HG02759 (cell line): ENCODE measurements around the gene SLC49A3.
"Not testable (repeated sequence)": the region's sequence is repeated elsewhere in the genome, so short reads cannot be mapped to it uniquely, and the experiment has no call there.

ENCODE experiments used
- ATAC-seq: cut with Tn5 transposase; IDR thresholded peaks from one replicate; pipeline ENCODE4 v1.9.1; 2021; ENCODE audit warnings: mild to moderate bottlenecking, moderate library complexity; ENCODE audit not compliant: unreplicated experiment

The SLC49A3 gene

GRCh38 chr4:681736-682451 is 7.1 kb downstream of the SLC49A3 start:
- ATAC-seq: no peak

- ATAC-seq: no peak
Observed at GRCh38 chr4:680928-681645, 7.9 kb downstream of the SLC49A3 start.

- no peak for ATAC-seq
Observed at GRCh38 chr4:680551-680927, 8.4 kb downstream of the SLC49A3 start.

- no peak for ATAC-seq
Observed at GRCh38 chr4:680091-680490, 8.9 kb downstream of the SLC49A3 start.

- no peak for ATAC-seq
Observed at GRCh38 chr4:679629-680028, 9.3 kb downstream of the SLC49A3 start.

GRCh38 chr4:679104-679481 is 9.9 kb downstream of the SLC49A3 start:
- no peak for ATAC-seq

- no peak for ATAC-seq
Observed at GRCh38 chr4:678331-679103, 10.4 kb downstream of the SLC49A3 start.

GRCh38 chr4:677431-678293 is 11.3 kb downstream of the SLC49A3 start:
- ATAC-seq: no peak

- ATAC-seq: no peak
Observed at GRCh38 chr4:676871-677235, 12.1 kb downstream of the SLC49A3 start.

- ATAC-seq: peak; percentile 28
Observed at GRCh38 chr4:675980-676870, 12.7 kb downstream of the SLC49A3 start.

- peak; percentile 6 for ATAC-seq
Observed at GRCh38 chr4:675036-675882, 13.7 kb downstream of the SLC49A3 start.

- ATAC-seq: peak; percentile 79
Observed at GRCh38 chr4:674172-675035, 14.5 kb downstream of the SLC49A3 start, which contains the start of the genes ATP5ME and MYL5. Gene ATP5ME, minus strand, starts transcription at chr4:674276. Its CDS starts 29 bp downstream, at chr4:674247. Gene MYL5, plus strand, starts transcription at chr4:674542. Its CDS starts 3,485 bp downstream, at chr4:678027.

- no peak for ATAC-seq
Observed at GRCh38 chr4:673349-674091, 15.4 kb downstream of the SLC49A3 start.

- no peak for ATAC-seq
Observed at GRCh38 chr4:671769-672168, 17.2 kb downstream of the SLC49A3 start.

- not testable (repeated sequence) for ATAC-seq
Observed at GRCh38 chr4:669806-670559, 19.0 kb downstream of the SLC49A3 start.

- ATAC-seq: not testable (repeated sequence)
Observed at GRCh38 chr4:668219-668618, 20.7 kb downstream of the SLC49A3 start.
